HepG2 (cell line): Measurements from ENCODE around the gene MIA. TPM values are rescaled to one million over a fixed set of nuclear protein-coding genes. Genes with fewer than 3 reads are reported as not detected.
"Not testable (repeated sequence)": the region's sequence is repeated elsewhere in the genome, so short reads cannot be mapped to it uniquely, and the experiment has no call there.

Experiments
- ATAC-seq: fragments of 200-7000 bp; cut with Tn5 transposase; 3 replicates; pipeline ENCODE4 v1.9.1; 2020; ENCODE audit warnings: mild to moderate bottlenecking, moderate library complexity
- BruUV-seq: library from RNA; stranded (reverse); fragments of 400-500 nt; replicated peaks from 2 replicates; lab custom pipeline; 2021; lab: Mats Ljungman, UMichigan
- CTCF ChIA-PET: fragments of 300-600 bp; formaldehyde crosslinking; extraction: SDS; loops from one replicate; lab custom pipeline; 2021; ENCODE audit warnings: low total read pairs, inconsistent platforms, low intra/inter-chr PET ratio; lab: Yijun Ruan, JAX
- POLR2A ChIA-PET: fragments of 350-600 bp; sonication (Branson Sonifier 250); formaldehyde crosslinking; loops from one replicate; lab custom pipeline; 2020; ENCODE audit warnings: antibody characterized with exemption, inconsistent platforms; lab: Yijun Ruan, JAX
- DNase-seq: peaks from one replicate; pipeline ENCODE4 v3.0.0-alpha.2; 2015; ENCODE audit warnings: low spot score
- FAIRE-seq: peaks from 3 replicates; lab custom pipeline; 2011; peaks lifted over from hg19 to GRCh38; lab: Jason Lieb, UNC
- H2AFZ ChIP-seq: one replicate; pipeline ENCODE4 v1.6.1; 2011; ENCODE audit warnings: low read length, inconsistent platforms
- H3K27ac ChIP-seq: fragments of 300-600 bp; 3 replicates; pipeline ENCODE4 v1.8.0; 2011; ENCODE audit warnings: mixed run types, mild to moderate bottlenecking, mixed read lengths, low read length, inconsistent platforms; ENCODE audit not compliant: insufficient read depth; ENCODE audit errors: extremely low read length
- H3K27me3 ChIP-seq, 2 experiments: fragments of 200-600 bp in 1 of 2; 2 replicates in 1 of 2; 3 replicates in 1 of 2; pipeline versions ENCODE4 v1.6.0 to v1.8.0; 2011; ENCODE audit warnings: low read length in 2 of 2, mild to moderate bottlenecking in 2 of 2, moderate library complexity in 2 of 2, inconsistent platforms in 1 of 2; ENCODE audit not compliant: insufficient read depth in 2 of 2, control insufficient read depth in 1 of 2
- H3K36me3 ChIP-seq, 2 experiments: fragments of 200-600 bp in 1 of 2; replicated peaks in 1 of 2; 2 replicates in 1 of 2; 3 replicates in 1 of 2; pipeline versions ENCODE4 v1.5.1 to v1.8.0; 2011; ENCODE audit warnings: low read length in 2 of 2, inconsistent platforms in 1 of 2; ENCODE audit not compliant: insufficient read depth in 2 of 2, control insufficient read depth in 1 of 2
- H3K4me1 ChIP-seq: 2 replicates; pipeline ENCODE4 v1.5.1; 2012; ENCODE audit warnings: low read length, inconsistent platforms; ENCODE audit not compliant: insufficient read depth
- H3K4me2 ChIP-seq: 2 replicates; pipeline ENCODE4 v1.6.0; 2011; ENCODE audit warnings: low read depth, low read length, inconsistent platforms
- H3K4me3 ChIP-seq, 3 experiments: fragments of 200-600 bp in 1 of 3; sonication (generic), shearing (Covaris generic) in 1 of 3; replicated peaks in 1 of 3; 2 replicates each; pipeline ENCODE4 v1.5.1; 2011 to 2016; ENCODE audit warnings: low read length in 3 of 3, inconsistent platforms in 2 of 3, low read depth in 2 of 3, mild to moderate bottlenecking in 2 of 3, control low read depth in 1 of 3, mixed read lengths in 1 of 3; ENCODE audit not compliant: insufficient read depth in 1 of 3
- H3K79me2 ChIP-seq: one replicate; pipeline ENCODE4 v1.6.1; 2011; ENCODE audit warnings: low read length, inconsistent platforms; ENCODE audit not compliant: insufficient read depth
- H3K9ac ChIP-seq: 2 replicates; pipeline ENCODE4 v1.6.0; 2011; ENCODE audit warnings: mild to moderate bottlenecking, low read depth, low read length, inconsistent platforms; ENCODE audit not compliant: insufficient read depth
- H3K9me3 ChIP-seq: 2 replicates; pipeline ENCODE4 v1.5.1; 2012; ENCODE audit warnings: mild to moderate bottlenecking, low read length
- H4K20me1 ChIP-seq: 2 replicates; pipeline ENCODE4 v1.6.0; 2011; ENCODE audit warnings: inconsistent platforms, mild to moderate bottlenecking, low read length, moderate library complexity; ENCODE audit not compliant: insufficient read depth
- MNT ChIP-seq: fragments of 450-650 bp; IDR thresholded peaks from 2 replicates; pipeline ENCODE4 v1.6.1; 2016
- ZBTB33 ChIP-seq: sonication (generic); formaldehyde crosslinking; IDR thresholded peaks from 2 replicates; pipeline ENCODE4 v1.4.0; 2020; ENCODE audit warnings: missing genetic modification reagents
- WGBS: methylation state at CpG from one replicate; pipeline ENCODE4 v1.1.6; 2017; ENCODE audit warnings: low lambda C conversion rate; 5-methylcytosine and 5-hydroxymethylcytosine counted together
- in situ Hi-C: cut with HindIII; loops from 2 replicates; pipeline ENCODE4 v1.10.0; 2017; ENCODE audit warnings: low pct_unique_long_range_greater_than_20kb; ENCODE audit not compliant: extremely low pct_ligation_motif_present
- intact Hi-C: fragments of 100-400 bp; cut with micrococcal nuclease; formaldehyde crosslinking; loops from one replicate; pipeline ENCODE4 v1.10.0; 2022; ENCODE audit not compliant: unreplicated experiment
- polyA plus RNA-seq, 8 experiments: library from polyadenylated mRNA; depleted of rRNA in 3 of 8; stranded (reverse) in 7 of 8; unstranded in 1 of 8; fragments of >200 nt; fragmentation: Illumina TruSeq in 4 of 8; extraction: Trizol in 4 of 8; gene quantifications; 2 replicates each; pipeline versions ENCODE4 v1.2.1 to v1.2.3, GENCODE V29; 2011 to 2016; ENCODE audit warnings: low read depth in 4 of 8, missing spikeins in 1 of 8, mixed read lengths in 1 of 8; ENCODE audit not compliant: insufficient read depth in 1 of 8
- total RNA-seq, 5 experiments: library from RNA; depleted of rRNA; stranded (reverse); fragments of >200 nt; fragmentation: Illumina TruSeq; extraction: Trizol; gene quantifications; 2 replicates each; pipeline ENCODE4 v1.2.3, GENCODE V29; 2016; ENCODE audit warnings: low read depth in 1 of 5

Gene MIA
- total and polyA plus RNA-seq, 2 of the 13 experiments (the other 11 are each of a cell fraction or from before 2014, with no cell fraction given), result 0.61 TPM; not detected in 1

DNA sequence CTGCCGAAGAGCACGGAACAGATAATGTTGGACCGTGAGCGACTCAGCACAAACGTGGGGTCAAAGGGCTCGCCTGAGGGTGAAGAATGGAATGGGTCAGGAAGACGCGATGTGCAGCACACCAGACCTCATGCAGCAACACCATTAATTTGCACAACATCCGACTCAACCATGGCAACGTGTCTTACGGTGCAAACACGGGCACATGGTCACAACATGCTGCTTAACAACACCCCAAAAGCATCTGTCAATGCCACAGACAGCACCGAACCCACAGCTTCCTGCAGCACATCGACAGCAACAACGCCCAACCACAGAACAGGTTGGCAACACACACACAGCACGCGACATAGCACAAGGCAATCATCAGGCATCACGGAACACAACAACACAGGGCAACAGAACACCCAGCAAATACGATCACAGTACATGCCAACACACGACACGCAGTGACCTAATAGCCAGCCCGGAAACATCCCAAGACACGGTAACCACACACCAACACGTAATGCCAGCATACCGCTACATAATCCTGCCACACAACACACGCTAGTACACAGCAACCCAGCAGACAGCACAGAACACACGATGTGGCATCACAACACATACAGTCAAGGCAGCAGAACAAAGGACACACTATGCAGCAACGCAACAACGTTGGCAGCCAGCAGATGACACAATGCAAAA is 51.5 kb downstream of the MIA start:
- ATAC-seq, H2AFZ ChIP-seq, FAIRE-seq, H3K27me3 ChIP-seq, intact Hi-C loops, in situ Hi-C loops, BruUV-seq, H3K9me3 ChIP-seq, H3K79me2 ChIP-seq, H3K36me3 ChIP-seq, POLR2A ChIA-PET, H4K20me1 ChIP-seq, H3K27ac ChIP-seq, DNase-seq, CTCF ChIA-PET, H3K4me2 ChIP-seq, H3K9ac ChIP-seq, H3K4me3 ChIP-seq: not testable (repeated sequence)
- peaks cover 37% of the 10 kb centered on the region for H3K4me1 ChIP-seq
- 93% methylated on average over 29 of the region's 29 CpGs for WGBS
- TF ChIP-seq ZBTB33 (CRISPR knock-in tag), result peak; percentile 54; the same call in 1 of the 2 replicates
- 0 out of 2 replicates have a peak, but pooled peaks have one; percentile 19 for TF ChIP-seq MNT

Other genes starting within 250 kb of the MIA start
- gene SHKBP1, start 198.6 kb upstream of the MIA start, total RNA-seq (2016; rRNA removed; fragmentation: Illumina TruSeq; extraction: Trizol), result 13.8 and 16.2 TPM in 2 replicates
- gene SHKBP1, start 198.6 kb upstream of the MIA start, polyA plus RNA-seq (2011; rRNA removed), result 17.4 and 20.6 TPM in 2 replicates
- 0.45 and 0.86 TPM in 2 replicates for gene LTBP4, start 174.2 kb upstream of the MIA start, total RNA-seq (2016; rRNA removed; fragmentation: Illumina TruSeq; extraction: Trizol)
- gene LTBP4, start 174.2 kb upstream of the MIA start, polyA plus RNA-seq (2011; rRNA removed), result 2.2 and 2.3 TPM in 2 replicates
- 0.20 and 0.49 TPM in 2 replicates for gene NUMBL, start 84.9 kb upstream of the MIA start, total RNA-seq (2016; rRNA removed; fragmentation: Illumina TruSeq; extraction: Trizol)
- 2.2 and 2.3 TPM in 2 replicates for gene NUMBL, start 84.9 kb upstream of the MIA start, polyA plus RNA-seq (2011; rRNA removed)
- gene COQ8B, start 58.6 kb upstream of the MIA start, total RNA-seq (2016; rRNA removed; fragmentation: Illumina TruSeq; extraction: Trizol), result 10.3 and 17.2 TPM in 2 replicates
- 12.3 and 14.7 TPM in 2 replicates for gene COQ8B, start 58.6 kb upstream of the MIA start, polyA plus RNA-seq (2011; rRNA removed)
- gene ITPKC, start 58.4 kb upstream of the MIA start, total RNA-seq (2016; rRNA removed; fragmentation: Illumina TruSeq; extraction: Trizol), result 11.2 and 11.3 TPM in 2 replicates
- gene ITPKC, start 58.4 kb upstream of the MIA start, polyA plus RNA-seq (2011; rRNA removed), result 6.9 and 12.4 TPM in 2 replicates
- 2.2 and 3.9 TPM in 2 replicates for gene ACTMAP, start 25.0 kb upstream of the MIA start, total RNA-seq (2016; rRNA removed; fragmentation: Illumina TruSeq; extraction: Trizol)
- gene ACTMAP, start 25.0 kb upstream of the MIA start, polyA plus RNA-seq (2011; rRNA removed), result 7.9 and 11.3 TPM in 2 replicates
- gene SNRPA, start 24.3 kb upstream of the MIA start, total RNA-seq (2016; rRNA removed; fragmentation: Illumina TruSeq; extraction: Trizol), result 55.6 and 59.6 TPM in 2 replicates
- gene SNRPA, start 24.3 kb upstream of the MIA start, polyA plus RNA-seq (2011; rRNA removed), result 111 and 162 TPM in 2 replicates
- gene RAB4B, start 2.7 kb downstream of the MIA start, total RNA-seq (2016; rRNA removed; fragmentation: Illumina TruSeq; extraction: Trizol), result 2.2 and 3.3 TPM in 2 replicates
- gene RAB4B, start 2.7 kb downstream of the MIA start, polyA plus RNA-seq (2011; rRNA removed), result 5.4 and 6.1 TPM in 2 replicates
- gene EGLN2, start 23.7 kb downstream of the MIA start, total RNA-seq (2016; rRNA removed; fragmentation: Illumina TruSeq; extraction: Trizol), result 32.4 and 40.8 TPM in 2 replicates
- gene EGLN2, start 23.7 kb downstream of the MIA start, polyA plus RNA-seq (2011; rRNA removed), result 16.5 and 25.4 TPM in 2 replicates
- gene CYP2A6, start 74.9 kb downstream of the MIA start, total RNA-seq (2016; rRNA removed; fragmentation: Illumina TruSeq; extraction: Trizol), result not detected in 2 replicates
- not detected in 2 replicates for gene CYP2A6, start 74.9 kb downstream of the MIA start, polyA plus RNA-seq (2011; rRNA removed)
- not detected in 2 replicates for gene CYP2A7, start 106.7 kb downstream of the MIA start, total RNA-seq (2016; rRNA removed; fragmentation: Illumina TruSeq; extraction: Trizol)
- not detected in 2 replicates for gene CYP2A7, start 106.7 kb downstream of the MIA start, polyA plus RNA-seq (2011; rRNA removed)
- gene CYP2B6, start 215.8 kb downstream of the MIA start, total RNA-seq (2016; rRNA removed; fragmentation: Illumina TruSeq; extraction: Trizol), result not detected in 2 replicates
- gene CYP2B6, start 215.8 kb downstream of the MIA start, polyA plus RNA-seq (2011; rRNA removed), result 0.09 TPM in 2 replicates